ENCODE measurements around the gene IRF4. TPM values are rescaled to one million over a fixed set of nuclear protein-coding genes. Genes with fewer than 3 reads are reported as not detected.

The IRF4 gene
- total RNA-seq, 2 donors from 2014 or later = 0.26 TPM; not detected in 1

- no peaks in the 10 kb centered on the region for H3K36me3 ChIP-seq (replicated peaks in 1 of 2; ENCODE audit: insufficient read depth in 1 of 2, low read depth in 2 of 2)
- no peak for ATAC-seq
- no peak overlapping the region for H3K4me3 ChIP-seq
- DNase-seq = no peak
- no peak overlapping the region for H3K27ac ChIP-seq
- peaks cover 0 to 5% of the 10 kb centered on the region in 2 donors for H3K27me3 ChIP-seq
- intact Hi-C loops (cut with DNase I) = no loop called here
- 61 to 70% methylated on average over 11 to 13 of the region's 13 CpGs for WGBS, 2 donors
- peaks cover 20% of the 10 kb centered on the region for H3K4me1 ChIP-seq
- no peaks in the 10 kb centered on the region for H3K9me3 ChIP-seq
- TF ChIP-seq POLR2A (IDR thresholded peaks at IDR 0.05) (no peak), CTCF (IDR thresholded peaks at IDR 0.05) (no peak)
These were observed 5.5 kb downstream of the IRF4 start for GRCh38 chr6:397056-397455.

- Histone ChIP-seq H3K27ac (no peak overlapping the region), H3K4me3 (no peak overlapping the region), H3K9me3 (no peaks in the 10 kb centered on the region), H3K36me3 (replicated peaks in 1 of 2; ENCODE audit: insufficient read depth in 1 of 2, low read depth in 2 of 2) (no peaks in the 10 kb centered on the region), H3K27me3 (no peaks in the 10 kb centered on the region), H3K4me1 (peaks cover 15% of the 10 kb centered on the region)
- ATAC-seq = no peak
- DNase-seq = no peak
- TF ChIP-seq CTCF (IDR thresholded peaks at IDR 0.05) (no peak), POLR2A (IDR thresholded peaks at IDR 0.05) (no peak)
- intact Hi-C loops (cut with DNase I) = no loop called here
- 53 to 58% methylated on average over 4 to 5 of the region's 5 CpGs for WGBS, 2 donors
These were observed 6.1 kb downstream of the IRF4 start for GRCh38 chr6:397604-398003.

- no peaks in the 10 kb centered on the region for H3K9me3 ChIP-seq
- H3K27me3 ChIP-seq = no peaks in the 10 kb centered on the region
- intact Hi-C loops (cut with DNase I) = no loop called here
- ATAC-seq (no peak), DNase-seq (no peak)
- no peak overlapping the region for H3K27ac ChIP-seq
- TF ChIP-seq CTCF (IDR thresholded peaks at IDR 0.05) (no peak), POLR2A (IDR thresholded peaks at IDR 0.05) (no peak)
- no peaks in the 10 kb centered on the region for H3K36me3 ChIP-seq (replicated peaks in 1 of 2; ENCODE audit: insufficient read depth in 1 of 2, low read depth in 2 of 2)
- H3K4me1 ChIP-seq = peaks cover 10% of the 10 kb centered on the region
- 68 to 73% methylated on average over 2 of the region's 2 CpGs for WGBS, 2 donors
- no peak overlapping the region for H3K4me3 ChIP-seq
These were observed 6.5 kb downstream of the IRF4 start for GRCh38 chr6:398065-398464.

- Histone ChIP-seq H3K4me3 (no peak overlapping the region), H3K27me3 (no peaks in the 10 kb centered on the region), H3K27ac (no peak overlapping the region), H3K4me1 (peaks cover 5% of the 10 kb centered on the region), H3K9me3 (no peaks in the 10 kb centered on the region), H3K36me3 (replicated peaks in 1 of 2; ENCODE audit: insufficient read depth in 1 of 2, low read depth in 2 of 2) (no peaks in the 10 kb centered on the region)
- DNase-seq (no peak), ATAC-seq (no peak)
- intact Hi-C loops (cut with DNase I) = no loop called here
- TF ChIP-seq CTCF (IDR thresholded peaks at IDR 0.05) (no peak), POLR2A (IDR thresholded peaks at IDR 0.05) (no peak)
- WGBS, 2 donors = 60 to 63% methylated on average over 5 to 13 of the region's 13 CpGs
These were observed 7.1 kb downstream of the IRF4 start for GRCh38 chr6:398558-399078.

GRCh38 chr6:399785-400534 is 8.4 kb downstream of the IRF4 start:
- 50 to 53% methylated on average over 11 of the region's 11 CpGs for WGBS, 2 donors
- no peaks in the 10 kb centered on the region for H3K27me3 ChIP-seq
- intact Hi-C loops (cut with DNase I) = no loop called here
- H3K4me3 ChIP-seq = no peak overlapping the region
- H3K9me3 ChIP-seq = no peaks in the 10 kb centered on the region
- no peaks in the 10 kb centered on the region for H3K4me1 ChIP-seq
- no peak for ATAC-seq
- H3K27ac ChIP-seq = no peak overlapping the region
- no peak for DNase-seq
- no peaks in the 10 kb centered on the region for H3K36me3 ChIP-seq (replicated peaks in 1 of 2; ENCODE audit: insufficient read depth in 1 of 2, low read depth in 2 of 2)
- no peak for TF ChIP-seq CTCF (IDR thresholded peaks at IDR 0.05)
- TF ChIP-seq POLR2A (IDR thresholded peaks at IDR 0.05) = no peak

Data from body of pancreas (tissue), 4 donors.